HL-60 (cell line): ENCODE measurements around the gene RPS6KC1.
"Not testable (repeated sequence)": the region's sequence is repeated elsewhere in the genome, so short reads cannot be mapped to it uniquely, and the experiment has no call there.

Experiments
- DNase-seq, 2 experiments: peaks; one replicate each; pipeline ENCODE4 v3.0.0-alpha.2; 2010 to 2020; ENCODE audit warnings: low read depth in 1 of 2, low spot score in 1 of 2
- H3K27ac ChIP-seq: fragments of 250-450 bp; sonication (Bioruptor Pico); replicated peaks from 2 replicates; pipeline ENCODE4 v1.5.1; 2020; ENCODE audit warnings: mild to moderate bottlenecking, moderate library complexity
- H3K27me3 ChIP-seq: fragments of 250-450 bp; sonication (Bioruptor Pico); 2 replicates; pipeline ENCODE4 v1.5.1; 2021; ENCODE audit warnings: mild to moderate bottlenecking, moderate library complexity; ENCODE audit not compliant: insufficient read depth, poor library complexity, severe bottlenecking
- H3K4me3 ChIP-seq: replicated peaks from 2 replicates; pipeline ENCODE4 v1.5.1; 2011; ENCODE audit warnings: mild to moderate bottlenecking, control low read depth, low read length; ENCODE audit not compliant: insufficient read depth
- CTCF ChIP-seq: IDR thresholded peaks from one replicate; pipeline ENCODE4 v1.5.1; 2011; ENCODE audit warnings: low read length, control low read depth, inconsistent platforms; ENCODE audit not compliant: insufficient read depth
- GABPA ChIP-seq: IDR thresholded peaks from 2 replicates; pipeline ENCODE4 v1.6.1; 2012; ENCODE audit warnings: low read depth
- POLR2AphosphoS5 ChIP-seq: IDR thresholded peaks from 2 replicates; pipeline ENCODE4 v1.6.1; 2012; ENCODE audit warnings: low read depth
- REST ChIP-seq: IDR thresholded peaks from 2 replicates; pipeline ENCODE4 v1.6.1; 2012; ENCODE audit warnings: low read depth; ENCODE audit not compliant: insufficient replicate concordance
- SPI1 ChIP-seq: IDR thresholded peaks from 2 replicates; pipeline ENCODE4 v1.6.1; 2012; ENCODE audit warnings: low read depth, mild to moderate bottlenecking, borderline replicate concordance

The RPS6KC1 gene

GRCh38 chr1:213296558-213296957 lies 245.5 kb downstream of the RPS6KC1 start:
- Histone ChIP-seq H3K4me3 (no peak overlapping the region), H3K27me3 (no peaks in the 10 kb centered on the region), H3K27ac (no peak overlapping the region)
- DNase-seq: peak in 1 of 2 experiments; percentile 14
- TF ChIP-seq REST (no peak), GABPA (no peak), SPI1 (no peak), CTCF (no peak), POLR2AphosphoS5 (no peak)

GRCh38 chr1:213297021-213297420 lies 246.0 kb downstream of the RPS6KC1 start:
- no peak for DNase-seq
- Histone ChIP-seq H3K27ac (no peak overlapping the region), H3K4me3 (no peak overlapping the region), H3K27me3 (no peaks in the 10 kb centered on the region)
- no peak for TF ChIP-seq POLR2AphosphoS5

- no peak for TF ChIP-seq GABPA
- no peak for TF ChIP-seq REST
- no peak for TF ChIP-seq SPI1
- TF ChIP-seq POLR2AphosphoS5: no peak
- TF ChIP-seq CTCF: no peak
- Histone ChIP-seq H3K4me3 (no peak overlapping the region), H3K27ac (no peak overlapping the region), H3K27me3 (no peaks in the 10 kb centered on the region)
- DNase-seq: no peak
These were observed 249.4 kb downstream of the RPS6KC1 start for GRCh38 chr1:213300433-213300832.

GRCh38 chr1:213301524-213301923 lies 250.5 kb downstream of the RPS6KC1 start:
- not testable (repeated sequence) for DNase-seq, H3K4me3 ChIP-seq, H3K27me3 ChIP-seq, H3K27ac ChIP-seq

GRCh38 chr1:213303286-213303685 lies 252.2 kb downstream of the RPS6KC1 start:
- no peak for DNase-seq
- TF ChIP-seq CTCF (no peak), POLR2AphosphoS5 (no peak), GABPA (no peak), REST (no peak), SPI1 (no peak)
- no peaks in the 10 kb centered on the region for H3K27me3 ChIP-seq
- H3K27ac ChIP-seq: no peak overlapping the region
- no peak overlapping the region for H3K4me3 ChIP-seq
